GM12891 (cell line): ENCODE data around the gene PEX6.

Source experiments
- POLR2A ChIP-seq: IDR thresholded peaks from 2 replicates; pipeline ENCODE4 v1.6.1; 2011; ENCODE audit warnings: low read depth, low read length, control low read depth
- POLR2AphosphoS5 ChIP-seq: IDR thresholded peaks from 2 replicates; pipeline ENCODE4 v1.6.1; 2011; ENCODE audit warnings: low read depth, low read length, control low read depth
- TAF1 ChIP-seq: IDR thresholded peaks from 2 replicates; pipeline ENCODE4 v1.6.1; 2011; ENCODE audit warnings: low read depth, low read length, control low read depth

DNA sequence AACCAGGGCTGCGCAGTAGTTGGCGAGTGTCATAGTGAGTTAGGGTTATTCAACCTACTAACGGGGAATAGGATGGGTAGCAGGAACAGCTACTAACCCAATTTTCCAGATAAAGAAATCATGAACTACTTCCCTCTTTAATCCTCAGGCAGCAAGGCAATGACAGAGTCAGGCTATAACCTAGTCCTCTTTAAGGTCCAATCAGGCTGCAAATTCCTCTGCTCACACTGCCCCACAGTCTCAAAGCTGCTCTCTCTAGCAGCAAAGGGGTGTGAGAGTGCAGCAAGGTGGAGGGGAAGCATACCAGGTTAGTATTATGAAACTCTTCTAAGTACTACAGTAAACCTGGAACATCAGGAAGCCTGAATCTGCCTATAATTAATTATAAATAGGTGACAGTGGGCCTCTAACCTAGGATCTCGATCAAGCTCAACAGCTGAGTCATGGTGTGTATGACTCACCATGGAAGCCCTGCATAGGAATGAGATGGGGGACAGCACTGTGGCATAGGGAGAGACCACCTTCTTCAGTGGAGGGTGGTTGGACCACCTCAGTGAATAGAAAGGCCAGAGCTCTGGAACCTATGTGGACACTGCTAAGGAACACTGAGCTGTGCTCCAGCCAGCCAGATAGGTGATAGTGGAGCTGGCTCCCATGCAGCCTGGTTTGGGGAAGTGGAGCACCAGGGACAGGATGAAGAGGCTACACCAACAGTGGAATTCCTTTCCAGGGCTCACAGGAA, 7.9 kb downstream of the PEX6 start:
- no peak for TF ChIP-seq POLR2A
- no peak for TF ChIP-seq TAF1
- no peak for TF ChIP-seq POLR2AphosphoS5
